Natural killer cell (primary cell): ENCODE measurements around the gene SLCO4A1. TPM values are rescaled to one million over a fixed set of nuclear protein-coding genes. Genes with fewer than 3 reads are reported as not detected.

Source experiments
- ATAC-seq, 3 donors: fragments of 150-1000 bp in 2 of 3; fragments of 200-7000 bp in 1 of 3; cut with Tn5 transposase; 1 replicate in 1 of 3; 2 replicates in 2 of 3; pipeline ENCODE4 v1.10.0; 2021; ENCODE audit warnings: mild to moderate bottlenecking in 2 of 3, moderate library complexity in 2 of 3
- DNase-seq, 2 donors: peaks; one replicate each; pipeline versions ENCODE4 v3.0.0 to v3.0.0-alpha.2; 2013 to 2021; ENCODE audit warnings: mixed read lengths in 1 of 2
- H3K27ac ChIP-seq: one replicate; pipeline ENCODE4 v1.5.1; 2013; ENCODE audit warnings: mild to moderate bottlenecking, low read length
- H3K27me3 ChIP-seq: one replicate; pipeline ENCODE4 v1.6.1; 2013; ENCODE audit warnings: low read length; ENCODE audit not compliant: control insufficient read depth, insufficient read depth
- H3K36me3 ChIP-seq: one replicate; pipeline ENCODE4 v1.6.1; 2013; ENCODE audit warnings: low read length; ENCODE audit not compliant: control insufficient read depth, insufficient read depth
- H3K4me1 ChIP-seq: one replicate; pipeline ENCODE4 v1.6.1; 2013; ENCODE audit warnings: low read length; ENCODE audit not compliant: control insufficient read depth, insufficient read depth
- H3K4me3 ChIP-seq: one replicate; pipeline ENCODE4 v1.5.1; 2013; ENCODE audit warnings: low read length
- H3K9me3 ChIP-seq: one replicate; pipeline ENCODE4 v1.6.1; 2013; ENCODE audit warnings: low read length; ENCODE audit not compliant: control insufficient read depth, insufficient read depth
- H3K27ac Mint-ChIP-seq, 2 donors: one replicate each; pipeline ENCODE4 v1.8.0; 2022; ENCODE audit warnings: mild to moderate bottlenecking in 2 of 2, mixed read lengths in 2 of 2, moderate library complexity in 1 of 2
- H3K27me3 Mint-ChIP-seq, 2 donors: one replicate each; pipeline ENCODE4 v1.8.0; 2022; ENCODE audit warnings: low read depth in 2 of 2, mixed read lengths in 2 of 2
- H3K36me3 Mint-ChIP-seq: one replicate; pipeline ENCODE4 v1.8.0; 2022; ENCODE audit warnings: mixed read lengths
- H3K4me1 Mint-ChIP-seq, 2 donors: one replicate each; pipeline ENCODE4 v1.8.0; 2022; ENCODE audit warnings: mixed read lengths in 2 of 2
- H3K4me3 Mint-ChIP-seq: one replicate; pipeline ENCODE4 v1.8.0; 2022; ENCODE audit warnings: mild to moderate bottlenecking, moderate library complexity, mixed read lengths
- H3K9me3 Mint-ChIP-seq, 2 donors: one replicate each; pipeline ENCODE4 v1.8.0; 2022; ENCODE audit warnings: mixed read lengths in 2 of 2
- WGBS: methylation state at CpG from one replicate; pipeline ENCODE4 v1.1.7; 2013; ENCODE audit warnings: missing lambda C conversion rate; ENCODE audit not compliant: insufficient coverage; 5-methylcytosine and 5-hydroxymethylcytosine counted together
- intact Hi-C: fragments of 100-400 bp; cut with micrococcal nuclease; formaldehyde crosslinking; loops from one replicate; pipeline ENCODE4 v1.14.2; 2022
- total RNA-seq, 4 donors: library from RNA; stranded (reverse); fragments of 120-200 nt in 1 of 4; gene quantifications; one replicate each; pipeline versions ENCODE4 v1.2.3 to v1.2.4, GENCODE V29; 2013 to 2022
- TF ChIP-seq, protein P1 (sequence below): fragments of 200-600 bp; IDR thresholded peaks from one replicate; pipeline ENCODE4 v1.8.0; 2022; ENCODE audit warnings: antibody characterized with exemption

Gene SLCO4A1
- total RNA-seq, 3 donors from 2014 or later (not counting 1 experiment from before 2014, with no cell fraction given) = 0.59 to 1.4 (median 1.1) TPM

DNA sequence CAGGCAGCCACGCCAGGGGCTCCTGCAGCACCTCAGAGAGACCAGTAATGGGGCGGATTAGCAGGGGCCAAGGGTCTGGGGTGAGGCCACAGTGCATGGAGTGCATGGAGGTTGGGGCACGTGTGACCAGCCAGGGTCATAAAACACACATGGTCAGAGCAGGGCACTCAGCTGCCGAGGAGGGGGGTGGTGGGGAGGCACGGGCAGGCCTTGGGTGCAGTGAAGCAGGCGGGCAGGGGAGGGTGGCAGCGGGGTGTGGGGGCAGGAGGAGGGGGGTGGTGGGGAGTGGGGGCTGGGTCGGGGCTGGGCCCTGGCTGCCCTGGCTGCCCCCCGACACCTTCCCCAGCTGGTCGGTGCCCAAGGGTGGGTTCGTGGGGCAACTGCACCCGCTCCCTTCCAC is 42.7 kb downstream of the SLCO4A1 start:
- WGBS = 70% methylated on average over 10 of the region's 12 CpGs
- Histone ChIP-seq H3K4me1 (peaks cover 15% of the 10 kb centered on the region), H3K27ac (no peak overlapping the region), H3K36me3 (no peaks in the 10 kb centered on the region), H3K27me3 (no peaks in the 10 kb centered on the region), H3K4me3 (no peak overlapping the region), H3K9me3 (no peaks in the 10 kb centered on the region)
- no peak overlapping the region for H3K4me3 Mint-ChIP-seq
- no peak overlapping the region for H3K27ac Mint-ChIP-seq
- TF ChIP-seq, protein P1, sequence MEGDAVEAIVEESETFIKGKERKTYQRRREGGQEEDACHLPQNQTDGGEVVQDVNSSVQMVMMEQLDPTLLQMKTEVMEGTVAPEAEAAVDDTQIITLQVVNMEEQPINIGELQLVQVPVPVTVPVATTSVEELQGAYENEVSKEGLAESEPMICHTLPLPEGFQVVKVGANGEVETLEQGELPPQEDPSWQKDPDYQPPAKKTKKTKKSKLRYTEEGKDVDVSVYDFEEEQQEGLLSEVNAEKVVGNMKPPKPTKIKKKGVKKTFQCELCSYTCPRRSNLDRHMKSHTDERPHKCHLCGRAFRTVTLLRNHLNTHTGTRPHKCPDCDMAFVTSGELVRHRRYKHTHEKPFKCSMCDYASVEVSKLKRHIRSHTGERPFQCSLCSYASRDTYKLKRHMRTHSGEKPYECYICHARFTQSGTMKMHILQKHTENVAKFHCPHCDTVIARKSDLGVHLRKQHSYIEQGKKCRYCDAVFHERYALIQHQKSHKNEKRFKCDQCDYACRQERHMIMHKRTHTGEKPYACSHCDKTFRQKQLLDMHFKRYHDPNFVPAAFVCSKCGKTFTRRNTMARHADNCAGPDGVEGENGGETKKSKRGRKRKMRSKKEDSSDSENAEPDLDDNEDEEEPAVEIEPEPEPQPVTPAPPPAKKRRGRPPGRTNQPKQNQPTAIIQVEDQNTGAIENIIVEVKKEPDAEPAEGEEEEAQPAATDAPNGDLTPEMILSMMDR = no peak
- H3K4me1 Mint-ChIP-seq = peaks cover 10 to 16% of the 10 kb centered on the region in 2 donors
- ATAC-seq (no peak), DNase-seq (no peak)
- intact Hi-C loops = no loop called here
- H3K9me3 Mint-ChIP-seq = no peaks in the 10 kb centered on the region
- H3K36me3 Mint-ChIP-seq = no peaks in the 10 kb centered on the region
- peaks cover 0 to 7% of the 10 kb centered on the region in 2 donors for H3K27me3 Mint-ChIP-seq

DNA sequence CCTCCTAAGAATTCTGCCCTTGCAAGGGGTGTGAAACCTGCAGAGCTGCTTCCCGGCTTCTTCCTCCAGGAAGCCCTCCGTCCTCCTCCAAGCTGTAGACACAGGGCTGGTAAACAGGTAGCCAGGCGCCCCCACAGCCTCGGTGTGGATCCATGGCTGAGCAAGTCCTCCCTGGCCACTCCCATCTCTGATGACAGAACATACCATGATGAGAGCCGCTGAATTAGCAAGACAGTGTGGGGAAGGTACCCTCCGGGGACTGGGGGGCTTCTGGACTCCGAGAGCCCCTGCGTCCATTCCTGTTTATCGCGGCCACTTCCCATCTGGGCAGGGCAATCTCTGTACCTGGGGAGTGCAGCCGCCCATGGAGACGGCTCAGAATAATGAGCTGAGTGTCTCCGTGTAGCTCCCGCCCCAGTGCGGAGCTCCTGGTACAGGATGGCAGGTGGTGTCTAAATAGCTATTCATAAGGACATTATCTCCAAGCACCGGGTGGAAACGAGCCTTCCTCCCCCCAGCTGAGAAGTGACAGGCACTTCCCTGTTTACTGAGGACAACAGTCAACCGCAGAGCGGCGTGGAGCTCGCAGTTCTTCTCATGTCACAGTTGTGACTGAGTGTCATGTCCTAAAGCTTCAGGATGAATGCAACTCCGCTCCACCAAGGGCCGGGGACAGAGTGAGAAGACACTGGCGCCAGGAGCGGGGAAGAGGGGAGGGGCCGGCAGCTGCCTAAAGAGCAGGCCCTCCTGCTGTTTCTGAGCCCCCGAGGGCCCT is 43.7 kb downstream of the SLCO4A1 start:
- peaks cover 10 to 16% of the 10 kb centered on the region in 2 donors for H3K4me1 Mint-ChIP-seq
- peak; percentile 57 to 74 (median 58) for ATAC-seq

DNA sequence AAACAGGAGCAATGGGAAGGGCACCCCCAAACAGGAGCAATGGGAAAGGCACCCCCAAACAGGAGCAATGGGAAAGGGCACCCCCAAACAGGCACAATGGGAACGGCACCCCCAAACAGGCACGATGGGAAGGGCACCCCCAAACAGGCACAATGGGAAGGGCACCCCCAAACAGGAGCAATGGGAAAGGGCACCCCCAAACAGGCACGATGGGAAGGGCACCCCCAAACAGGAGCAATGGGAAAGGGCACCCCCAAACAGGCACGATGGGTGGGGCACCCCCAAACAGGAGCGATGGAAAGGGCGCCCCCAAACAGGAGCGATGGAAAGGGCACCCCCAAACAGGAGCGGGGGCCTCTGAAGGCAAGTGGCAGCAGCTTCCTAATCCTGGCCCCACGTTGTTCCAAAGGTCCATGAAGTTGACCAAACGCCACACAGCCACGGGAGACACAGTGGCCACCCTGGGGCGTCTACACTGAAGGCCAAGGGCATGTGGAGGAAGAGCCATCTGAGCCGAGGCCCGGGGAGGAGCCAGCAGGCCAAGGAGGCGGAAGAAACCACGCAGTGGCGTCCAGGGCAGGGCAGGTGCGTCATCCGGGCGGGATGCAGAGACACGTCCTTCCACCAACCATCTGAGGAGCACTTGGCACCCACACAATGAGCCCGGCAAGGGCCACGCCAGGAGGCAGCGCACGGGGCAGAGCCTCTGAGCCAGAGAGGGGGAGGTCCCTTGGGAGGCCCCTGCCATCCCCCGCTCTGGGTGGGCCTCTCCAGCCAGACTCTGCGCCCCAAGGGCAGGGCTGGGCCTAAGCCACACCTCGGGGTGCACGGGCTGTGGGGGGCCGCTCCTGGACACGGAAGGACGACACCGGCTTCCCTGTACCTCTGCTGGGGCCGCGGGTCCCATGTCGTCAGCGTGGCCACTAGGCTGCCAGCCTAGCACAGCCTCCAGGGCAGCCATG is 44.8 kb downstream of the SLCO4A1 start:
- no peaks in the 10 kb centered on the region for H3K36me3 Mint-ChIP-seq
- H3K4me3 ChIP-seq = no peak overlapping the region
- WGBS = 92% methylated on average over 37 of the region's 37 CpGs
- intact Hi-C loops = no loop called here
- peak overlapping the region in 1 of 2 donors; percentile 42 for H3K27ac Mint-ChIP-seq
- H3K27me3 ChIP-seq = peaks cover 3% of the 10 kb centered on the region
- DNase-seq = no peak
- peaks cover 10 to 16% of the 10 kb centered on the region in 2 donors for H3K4me1 Mint-ChIP-seq
- TF ChIP-seq, protein P1 = no peak
- H3K27me3 Mint-ChIP-seq = peaks cover 0 to 7% of the 10 kb centered on the region in 2 donors
- no peaks in the 10 kb centered on the region for H3K36me3 ChIP-seq
- ATAC-seq = no peak
- no peaks in the 10 kb centered on the region for H3K9me3 Mint-ChIP-seq
- no peak overlapping the region for H3K4me3 Mint-ChIP-seq
- H3K27ac ChIP-seq = no peak overlapping the region
- no peaks in the 10 kb centered on the region for H3K9me3 ChIP-seq
- H3K4me1 ChIP-seq = peaks cover 15% of the 10 kb centered on the region

More for the DNA sequence above, 43.7 kb downstream of the SLCO4A1 start:
- no peak overlapping the region for H3K27ac ChIP-seq
- intact Hi-C loops = no loop called here
- Mint-ChIP-seq H3K27me3 (peaks cover 0 to 7% of the 10 kb centered on the region in 2 donors), H3K9me3 (no peaks in the 10 kb centered on the region), H3K4me3 (peak overlapping the region; percentile 25), H3K36me3 (no peaks in the 10 kb centered on the region), H3K27ac (peak overlapping the region in 1 of 2 donors; percentile 42)
- H3K27me3 ChIP-seq = no peaks in the 10 kb centered on the region
- no peak overlapping the region for H3K4me3 ChIP-seq
- peaks cover 15% of the 10 kb centered on the region for H3K4me1 ChIP-seq
- no peaks in the 10 kb centered on the region for H3K36me3 ChIP-seq
- DNase-seq = peak in 1 of 2 donors; percentile 39
- TF ChIP-seq, protein P1 = no peak
- H3K9me3 ChIP-seq = no peaks in the 10 kb centered on the region
- 15% methylated on average over 27 of the region's 27 CpGs for WGBS
